ENCODE results near the gene PPIL1. TPM values are rescaled to one million over a fixed set of nuclear protein-coding genes. Genes with fewer than 3 reads are reported as not detected.

Gene PPIL1
- total and polyA plus RNA-seq, 2 of the 13 experiments (the other 11 are each of a cell fraction or from before 2014, with no cell fraction given): 74.2 to 144 TPM

DNA sequence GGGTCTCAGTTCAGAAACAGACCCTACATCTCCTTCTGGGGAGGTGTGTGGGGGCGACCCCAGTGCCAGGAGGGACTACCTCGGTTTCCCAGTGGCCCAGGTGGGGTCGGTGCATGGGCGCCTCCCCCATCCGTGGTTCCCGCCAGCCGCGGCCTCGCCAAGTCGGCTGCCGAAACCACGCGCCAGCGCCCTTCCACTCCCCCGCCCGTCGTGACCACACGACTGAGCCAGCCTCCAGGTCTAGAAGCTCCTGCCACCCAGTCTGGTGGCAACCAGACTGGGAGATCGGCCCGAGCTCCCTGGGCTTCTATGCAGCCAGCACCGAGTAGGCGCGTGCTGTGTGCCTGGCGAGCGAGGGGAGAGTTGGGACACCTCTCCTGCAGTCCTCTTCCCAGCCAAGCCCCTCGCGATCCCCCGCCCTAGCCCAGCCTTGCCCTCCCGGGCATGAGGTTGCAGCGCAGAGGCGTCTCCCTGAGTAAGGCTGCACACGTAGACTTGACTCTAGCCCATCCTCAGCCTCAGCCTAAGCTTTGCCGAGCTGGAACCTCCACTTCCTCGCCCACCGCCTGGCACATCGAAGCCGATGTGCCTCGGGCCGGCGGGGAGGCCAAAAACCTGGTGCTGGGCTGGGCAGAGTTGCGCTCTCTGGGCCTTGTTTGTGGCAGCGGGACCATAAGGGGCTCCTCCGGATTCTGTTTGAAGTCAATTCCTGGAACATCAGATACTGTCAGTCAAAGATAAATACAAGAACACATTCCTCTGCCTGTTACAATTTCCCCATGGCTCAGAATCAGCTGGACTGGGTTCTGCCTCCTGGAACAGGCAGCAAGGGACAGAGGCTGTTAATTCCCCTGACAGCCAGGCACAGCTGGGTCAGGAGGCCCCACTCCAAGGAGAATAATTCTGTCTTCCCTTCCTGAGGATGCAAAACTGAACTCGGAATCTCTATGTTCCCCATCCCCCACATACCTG is 33.9 kb downstream of the PPIL1 start (continued):
- TF ChIP-seq NCOA1 (CRISPR knock-in tag; IDR thresholded peaks at IDR 0.05) (no peak), AHR (CRISPR knock-in tag; IDR thresholded peaks at IDR 0.05) (no peak), HNRNPUL1 (IDR thresholded peaks at IDR 0.05; ENCODE audit: low read depth, low read length) (no peak), SIX4 (CRISPR knock-in tag; IDR thresholded peaks at IDR 0.05) (no peak), KLF16 (CRISPR knock-in tag; IDR thresholded peaks at IDR 0.05) (no peak), RFX5 (IDR thresholded peaks at IDR 0.05; ENCODE audit: low read depth, low read length) (no peak), ZNF354B (CRISPR knock-in tag; IDR thresholded peaks at IDR 0.05) (no peak), ZNF274 (CRISPR knock-in tag; IDR thresholded peaks at IDR 0.05) (no peak), ZNF337 (CRISPR knock-in tag; IDR thresholded peaks at IDR 0.05; ENCODE audit: borderline replicate concordance, low read depth) (no peak), ZNF614 (CRISPR knock-in tag; IDR thresholded peaks at IDR 0.05; ENCODE audit: borderline replicate concordance) (no peak), JDP2 (CRISPR knock-in tag; IDR thresholded peaks at IDR 0.05; ENCODE audit: borderline replicate concordance) (no peak), THYN1 (CRISPR knock-in tag; IDR thresholded peaks at IDR 0.05; ENCODE audit: borderline replicate concordance, low read depth) (no peak), SIN3A (IDR thresholded peaks at IDR 0.05; ENCODE audit: borderline replicate concordance, low read depth, low read length) (no peak), ZNF572 (CRISPR knock-in tag; IDR thresholded peaks at IDR 0.05) (no peak), ZNF543 (CRISPR knock-in tag; IDR thresholded peaks at IDR 0.05) (no peak), EEA1 (CRISPR knock-in tag; IDR thresholded peaks at IDR 0.05; ENCODE audit: borderline replicate concordance) (no peak), NCOA5 (CRISPR knock-in tag; IDR thresholded peaks at IDR 0.05) (no peak), ZNF224 (CRISPR knock-in tag; IDR thresholded peaks at IDR 0.05) (no peak), SKI (IDR thresholded peaks at IDR 0.05; ENCODE audit: partially characterized antibody) (no peak)
- TF ChIP-seq, protein P1, sequence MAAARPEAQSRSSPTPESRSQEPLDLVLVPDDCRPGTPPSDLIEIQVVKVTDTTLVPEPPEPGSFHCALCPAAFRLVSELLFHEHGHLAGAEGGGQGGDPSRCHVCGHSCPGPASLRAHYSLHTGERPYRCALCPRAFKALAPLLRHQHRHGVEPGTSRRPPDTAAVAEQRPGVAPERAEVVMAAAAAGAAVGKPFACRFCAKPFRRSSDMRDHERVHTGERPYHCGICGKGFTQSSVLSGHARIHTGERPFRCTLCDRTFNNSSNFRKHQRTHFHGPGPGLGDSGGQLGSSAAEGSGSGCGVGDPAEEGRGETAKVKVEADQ (CRISPR knock-in tag; IDR thresholded peaks at IDR 0.05; ENCODE audit: borderline replicate concordance): no peak
- TF ChIP-seq, protein P2, sequence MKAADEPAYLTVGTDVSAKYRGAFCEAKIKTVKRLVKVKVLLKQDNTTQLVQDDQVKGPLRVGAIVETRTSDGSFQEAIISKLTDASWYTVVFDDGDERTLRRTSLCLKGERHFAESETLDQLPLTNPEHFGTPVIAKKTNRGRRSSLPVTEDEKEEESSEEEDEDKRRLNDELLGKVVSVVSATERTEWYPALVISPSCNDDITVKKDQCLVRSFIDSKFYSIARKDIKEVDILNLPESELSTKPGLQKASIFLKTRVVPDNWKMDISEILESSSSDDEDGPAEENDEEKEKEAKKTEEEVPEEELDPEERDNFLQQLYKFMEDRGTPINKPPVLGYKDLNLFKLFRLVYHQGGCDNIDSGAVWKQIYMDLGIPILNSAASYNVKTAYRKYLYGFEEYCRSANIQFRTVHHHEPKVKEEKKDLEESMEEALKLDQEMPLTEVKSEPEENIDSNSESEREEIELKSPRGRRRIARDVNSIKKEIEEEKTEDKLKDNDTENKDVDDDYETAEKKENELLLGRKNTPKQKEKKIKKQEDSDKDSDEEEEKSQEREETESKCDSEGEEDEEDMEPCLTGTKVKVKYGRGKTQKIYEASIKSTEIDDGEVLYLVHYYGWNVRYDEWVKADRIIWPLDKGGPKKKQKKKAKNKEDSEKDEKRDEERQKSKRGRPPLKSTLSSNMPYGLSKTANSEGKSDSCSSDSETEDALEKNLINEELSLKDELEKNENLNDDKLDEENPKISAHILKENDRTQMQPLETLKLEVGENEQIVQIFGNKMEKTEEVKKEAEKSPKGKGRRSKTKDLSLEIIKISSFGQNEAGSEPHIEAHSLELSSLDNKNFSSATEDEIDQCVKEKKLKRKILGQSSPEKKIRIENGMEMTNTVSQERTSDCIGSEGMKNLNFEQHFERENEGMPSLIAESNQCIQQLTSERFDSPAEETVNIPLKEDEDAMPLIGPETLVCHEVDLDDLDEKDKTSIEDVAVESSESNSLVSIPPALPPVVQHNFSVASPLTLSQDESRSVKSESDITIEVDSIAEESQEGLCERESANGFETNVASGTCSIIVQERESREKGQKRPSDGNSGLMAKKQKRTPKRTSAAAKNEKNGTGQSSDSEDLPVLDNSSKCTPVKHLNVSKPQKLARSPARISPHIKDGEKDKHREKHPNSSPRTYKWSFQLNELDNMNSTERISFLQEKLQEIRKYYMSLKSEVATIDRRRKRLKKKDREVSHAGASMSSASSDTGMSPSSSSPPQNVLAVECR (CRISPR knock-in tag; IDR thresholded peaks at IDR 0.05; ENCODE audit: borderline replicate concordance): 0 out of 2 replicates have a peak, but pooled peaks have one; percentile 9
- TF ChIP-seq, protein P3, sequence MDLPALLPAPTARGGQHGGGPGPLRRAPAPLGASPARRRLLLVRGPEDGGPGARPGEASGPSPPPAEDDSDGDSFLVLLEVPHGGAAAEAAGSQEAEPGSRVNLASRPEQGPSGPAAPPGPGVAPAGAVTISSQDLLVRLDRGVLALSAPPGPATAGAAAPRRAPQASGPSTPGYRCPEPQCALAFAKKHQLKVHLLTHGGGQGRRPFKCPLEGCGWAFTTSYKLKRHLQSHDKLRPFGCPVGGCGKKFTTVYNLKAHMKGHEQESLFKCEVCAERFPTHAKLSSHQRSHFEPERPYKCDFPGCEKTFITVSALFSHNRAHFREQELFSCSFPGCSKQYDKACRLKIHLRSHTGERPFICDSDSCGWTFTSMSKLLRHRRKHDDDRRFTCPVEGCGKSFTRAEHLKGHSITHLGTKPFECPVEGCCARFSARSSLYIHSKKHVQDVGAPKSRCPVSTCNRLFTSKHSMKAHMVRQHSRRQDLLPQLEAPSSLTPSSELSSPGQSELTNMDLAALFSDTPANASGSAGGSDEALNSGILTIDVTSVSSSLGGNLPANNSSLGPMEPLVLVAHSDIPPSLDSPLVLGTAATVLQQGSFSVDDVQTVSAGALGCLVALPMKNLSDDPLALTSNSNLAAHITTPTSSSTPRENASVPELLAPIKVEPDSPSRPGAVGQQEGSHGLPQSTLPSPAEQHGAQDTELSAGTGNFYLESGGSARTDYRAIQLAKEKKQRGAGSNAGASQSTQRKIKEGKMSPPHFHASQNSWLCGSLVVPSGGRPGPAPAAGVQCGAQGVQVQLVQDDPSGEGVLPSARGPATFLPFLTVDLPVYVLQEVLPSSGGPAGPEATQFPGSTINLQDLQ (CRISPR knock-in tag; IDR thresholded peaks at IDR 0.05): no peak

Measured in HepG2 (cell line).